Smooth muscle cell (in vitro differentiated cells): Measurements from ENCODE around the gene NMUR1. TPM values are rescaled to one million over a fixed set of nuclear protein-coding genes. Genes with fewer than 3 reads are reported as not detected.

ENCODE experiments used
- DNase-seq: peaks from one replicate; lab custom pipeline; 2025; ENCODE audit not compliant: unreplicated experiment; lab: John Stamatoyannopoulos, UW
- H2AFZ ChIP-seq: fragments of 200-600 bp; sonication (generic); 2 replicates; pipeline ENCODE4 v1.6.0; 2016; ENCODE audit warnings: antibody characterized with exemption, low read depth, mild to moderate bottlenecking
- H3F3A ChIP-seq: fragments of 200-600 bp; sonication (generic); 2 replicates; pipeline ENCODE4 v1.6.0; 2017; ENCODE audit warnings: antibody characterized with exemption, low read depth
- H3K27ac ChIP-seq: fragments of 200-600 bp; sonication (generic); 2 replicates; pipeline ENCODE4 v1.5.1; 2016; ENCODE audit warnings: low read depth, mild to moderate bottlenecking
- H3K27me3 ChIP-seq: fragments of 200-600 bp; sonication (generic); 2 replicates; pipeline ENCODE4 v1.6.1; 2016; ENCODE audit warnings: low read depth, mild to moderate bottlenecking
- H3K36me3 ChIP-seq: fragments of 200-600 bp; sonication (generic); 2 replicates; pipeline ENCODE4 v1.5.1; 2016; ENCODE audit warnings: low read depth
- H3K4me1 ChIP-seq: fragments of 200-600 bp; sonication (generic); 2 replicates; pipeline ENCODE4 v1.5.1; 2016; ENCODE audit warnings: low read depth
- H3K4me2 ChIP-seq: fragments of 200-600 bp; sonication (generic); 2 replicates; pipeline ENCODE4 v1.6.0; 2016; ENCODE audit warnings: mild to moderate bottlenecking
- H3K4me3 ChIP-seq: fragments of 200-600 bp; sonication (generic); 2 replicates; pipeline ENCODE4 v1.5.1; 2016; ENCODE audit warnings: mild to moderate bottlenecking
- H3K79me2 ChIP-seq: fragments of 200-600 bp; sonication (generic); 2 replicates; pipeline ENCODE4 v1.6.0; 2016; ENCODE audit warnings: low read depth, mild to moderate bottlenecking
- H3K9ac ChIP-seq: fragments of 200-600 bp; sonication (generic); 2 replicates; pipeline ENCODE4 v1.6.0; 2016; ENCODE audit warnings: low read depth
- H3K9me3 ChIP-seq: fragments of 200-600 bp; sonication (generic); replicated peaks from 2 replicates; pipeline ENCODE4 v1.5.1; 2016; ENCODE audit warnings: low read depth
- H4K20me1 ChIP-seq: fragments of 200-600 bp; sonication (generic); 2 replicates; pipeline ENCODE4 v1.6.0; 2016; ENCODE audit warnings: low read depth
- WGBS: methylation state at CpG from one replicate; pipeline ENCODE4 v1.1.7; 2016; ENCODE audit warnings: low lambda C conversion rate; 5-methylcytosine and 5-hydroxymethylcytosine counted together
- polyA plus RNA-seq: library from polyadenylated mRNA; unstranded; fragments of >200 nt; fragmentation: Nextera tagmentation; extraction: Ambion mirVana; gene quantifications from 2 replicates; pipeline ENCODE4 v1.2.1, GENCODE V29; 2016
- total RNA-seq: library from RNA; depleted of rRNA; stranded (reverse); fragments of >200 nt; gene quantifications from 2 replicates; pipeline ENCODE4 v1.2.3, GENCODE V29; 2014
- TF ChIP-seq, protein P1 (sequence below): fragments of 200-600 bp; sonication (generic); IDR thresholded peaks from 2 replicates; pipeline ENCODE4 v1.5.1; 2017; ENCODE audit warnings: borderline replicate concordance, mild to moderate bottlenecking, antibody characterized with exemption; ENCODE audit not compliant: insufficient read depth, poor library complexity, severe bottlenecking

The NMUR1 gene
- total and polyA plus RNA-seq, 2 experiments from 2014 or later, result not detected

- Histone ChIP-seq H3K27me3 (no peaks in the 10 kb centered on the region), H2AFZ (no peak overlapping the region), H3K4me1 (peaks cover 3% of the 10 kb centered on the region), H3K27ac (no peak overlapping the region), H3K4me2 (no peak overlapping the region), H4K20me1 (no peaks in the 10 kb centered on the region), H3K9me3 (no peaks in the 10 kb centered on the region), H3K9ac (no peak overlapping the region), H3K79me2 (no peaks in the 10 kb centered on the region), H3F3A (no peaks in the 10 kb centered on the region), H3K36me3 (no peaks in the 10 kb centered on the region), H3K4me3 (no peak overlapping the region)
- WGBS, result 94% methylated on average over 3 of the region's 3 CpGs
- no peak for DNase-seq
- TF ChIP-seq, protein P1, sequence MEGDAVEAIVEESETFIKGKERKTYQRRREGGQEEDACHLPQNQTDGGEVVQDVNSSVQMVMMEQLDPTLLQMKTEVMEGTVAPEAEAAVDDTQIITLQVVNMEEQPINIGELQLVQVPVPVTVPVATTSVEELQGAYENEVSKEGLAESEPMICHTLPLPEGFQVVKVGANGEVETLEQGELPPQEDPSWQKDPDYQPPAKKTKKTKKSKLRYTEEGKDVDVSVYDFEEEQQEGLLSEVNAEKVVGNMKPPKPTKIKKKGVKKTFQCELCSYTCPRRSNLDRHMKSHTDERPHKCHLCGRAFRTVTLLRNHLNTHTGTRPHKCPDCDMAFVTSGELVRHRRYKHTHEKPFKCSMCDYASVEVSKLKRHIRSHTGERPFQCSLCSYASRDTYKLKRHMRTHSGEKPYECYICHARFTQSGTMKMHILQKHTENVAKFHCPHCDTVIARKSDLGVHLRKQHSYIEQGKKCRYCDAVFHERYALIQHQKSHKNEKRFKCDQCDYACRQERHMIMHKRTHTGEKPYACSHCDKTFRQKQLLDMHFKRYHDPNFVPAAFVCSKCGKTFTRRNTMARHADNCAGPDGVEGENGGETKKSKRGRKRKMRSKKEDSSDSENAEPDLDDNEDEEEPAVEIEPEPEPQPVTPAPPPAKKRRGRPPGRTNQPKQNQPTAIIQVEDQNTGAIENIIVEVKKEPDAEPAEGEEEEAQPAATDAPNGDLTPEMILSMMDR, result no peak
These were observed 36.9 kb upstream of the NMUR1 start for GRCh38 chr2:231567159-231567558.

DNA sequence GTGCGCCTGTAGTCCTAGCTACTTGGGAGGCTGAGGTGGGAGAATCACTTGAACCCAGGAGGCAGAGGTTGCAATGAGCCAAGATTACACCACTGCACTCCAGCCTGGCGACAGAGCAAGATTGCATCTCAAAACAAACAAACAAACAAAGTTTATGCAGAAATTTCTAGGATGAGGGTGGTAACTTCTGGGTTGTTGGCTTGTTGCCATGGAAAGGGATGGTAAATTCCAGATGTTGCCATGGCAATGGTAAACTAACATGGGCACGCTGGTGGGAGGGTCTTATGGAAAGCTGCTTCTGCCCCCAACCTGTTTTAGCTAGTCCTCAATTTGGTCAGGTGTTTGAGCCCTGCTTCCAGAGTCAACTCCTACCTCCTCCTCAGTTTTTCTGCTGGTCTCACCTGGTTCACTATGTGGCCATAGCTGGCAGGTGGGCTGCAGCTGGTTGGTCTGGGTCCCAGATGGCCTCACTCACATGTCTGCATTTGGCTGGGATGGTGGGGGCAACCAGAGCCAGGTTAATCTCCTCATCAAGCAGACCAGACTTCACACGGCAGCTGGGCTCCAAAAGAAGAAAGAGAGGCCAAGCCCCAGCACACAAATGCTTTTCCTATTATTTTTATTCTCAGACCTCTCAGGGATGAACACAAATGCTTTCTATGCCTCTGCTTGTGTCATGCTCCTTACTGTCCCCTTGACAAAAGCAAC, 35.8 kb upstream of the NMUR1 start:
- 79% methylated on average over 4 of the region's 4 CpGs for WGBS
- Histone ChIP-seq H4K20me1 (no peaks in the 10 kb centered on the region), H3K4me2 (no peak overlapping the region), H3F3A (no peaks in the 10 kb centered on the region), H2AFZ (no peak overlapping the region), H3K27me3 (no peaks in the 10 kb centered on the region), H3K4me1 (no peaks in the 10 kb centered on the region), H3K36me3 (no peaks in the 10 kb centered on the region), H3K9me3 (no peaks in the 10 kb centered on the region), H3K79me2 (no peaks in the 10 kb centered on the region), H3K9ac (no peak overlapping the region), H3K27ac (no peak overlapping the region), H3K4me3 (no peak overlapping the region)
- DNase-seq, result no peak
- TF ChIP-seq, protein P1, result no peak

DNA sequence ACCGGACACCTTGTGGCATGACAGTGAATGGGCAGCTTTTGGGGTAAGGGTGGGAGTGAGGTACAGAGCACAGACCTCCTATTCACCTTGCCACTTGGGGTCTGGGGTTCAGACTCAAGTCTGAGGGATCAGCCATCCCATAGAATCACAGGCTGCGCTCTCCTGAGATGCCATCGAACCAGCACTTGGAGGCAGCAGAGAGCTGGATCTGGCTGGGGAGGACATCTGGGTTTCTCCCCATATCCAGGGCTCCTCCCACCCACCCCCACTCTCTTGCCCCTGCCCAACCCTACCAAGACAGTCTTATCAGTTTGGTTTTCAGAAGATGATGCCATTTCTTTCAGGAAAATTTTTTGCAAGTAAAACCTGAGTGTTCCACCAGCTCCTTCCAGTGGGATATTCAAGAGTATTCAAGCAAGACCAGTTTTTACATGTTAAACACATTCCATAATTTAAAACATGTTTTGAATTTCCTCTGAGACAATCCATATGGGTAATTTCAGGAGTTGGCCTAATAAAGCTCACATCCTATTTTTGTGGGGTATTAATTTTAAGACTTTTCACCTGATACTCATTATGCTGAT, 33.2 kb upstream of the NMUR1 start:
- no peak for DNase-seq
- Histone ChIP-seq H3K4me2 (no peak overlapping the region), H4K20me1 (no peaks in the 10 kb centered on the region), H3K4me3 (no peak overlapping the region), H3F3A (no peaks in the 10 kb centered on the region), H3K9me3 (no peaks in the 10 kb centered on the region), H3K4me1 (no peaks in the 10 kb centered on the region), H3K9ac (no peak overlapping the region), H3K79me2 (no peaks in the 10 kb centered on the region), H3K36me3 (no peaks in the 10 kb centered on the region), H2AFZ (no peak overlapping the region), H3K27me3 (no peaks in the 10 kb centered on the region), H3K27ac (no peak overlapping the region)
- WGBS, result 2% methylated on average over 3 of the region's 3 CpGs
- TF ChIP-seq, protein P1, result peak; percentile 65
